ENCODE data around the gene MRPL36.

DNA sequence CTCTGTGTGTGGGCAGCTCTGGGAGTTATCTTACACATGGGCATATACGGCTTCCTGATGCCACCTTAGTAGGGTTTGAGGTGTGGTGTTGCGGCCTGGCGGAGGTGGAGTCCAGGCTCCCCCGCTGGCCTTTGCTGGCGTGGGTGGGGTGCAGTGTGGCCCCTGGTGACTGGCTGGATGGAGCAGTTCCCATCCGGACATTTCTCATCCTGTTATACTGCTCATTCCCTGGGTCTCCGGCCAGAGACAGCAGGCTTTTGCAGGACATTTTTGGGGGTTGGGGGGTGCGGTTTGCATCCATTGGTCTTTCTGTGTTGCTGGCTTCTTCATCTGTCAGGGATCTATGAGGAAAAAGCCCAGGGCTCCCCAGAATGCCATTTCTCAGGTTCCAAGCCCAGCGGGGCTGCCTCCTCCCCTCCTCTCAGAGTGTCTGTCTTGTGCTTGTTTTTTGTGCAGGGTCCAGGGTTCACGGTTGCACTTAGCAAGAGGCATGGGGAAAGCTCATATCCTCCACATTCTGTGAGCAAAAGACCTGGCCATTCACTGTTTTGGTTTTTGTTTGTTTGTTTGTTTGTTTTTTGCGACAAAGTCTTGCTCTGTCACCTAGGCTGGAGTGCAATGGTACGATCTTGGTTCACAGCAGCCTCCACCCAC, 23.9 kb upstream of the MRPL36 start:
- TF ChIP-seq, protein P1, sequence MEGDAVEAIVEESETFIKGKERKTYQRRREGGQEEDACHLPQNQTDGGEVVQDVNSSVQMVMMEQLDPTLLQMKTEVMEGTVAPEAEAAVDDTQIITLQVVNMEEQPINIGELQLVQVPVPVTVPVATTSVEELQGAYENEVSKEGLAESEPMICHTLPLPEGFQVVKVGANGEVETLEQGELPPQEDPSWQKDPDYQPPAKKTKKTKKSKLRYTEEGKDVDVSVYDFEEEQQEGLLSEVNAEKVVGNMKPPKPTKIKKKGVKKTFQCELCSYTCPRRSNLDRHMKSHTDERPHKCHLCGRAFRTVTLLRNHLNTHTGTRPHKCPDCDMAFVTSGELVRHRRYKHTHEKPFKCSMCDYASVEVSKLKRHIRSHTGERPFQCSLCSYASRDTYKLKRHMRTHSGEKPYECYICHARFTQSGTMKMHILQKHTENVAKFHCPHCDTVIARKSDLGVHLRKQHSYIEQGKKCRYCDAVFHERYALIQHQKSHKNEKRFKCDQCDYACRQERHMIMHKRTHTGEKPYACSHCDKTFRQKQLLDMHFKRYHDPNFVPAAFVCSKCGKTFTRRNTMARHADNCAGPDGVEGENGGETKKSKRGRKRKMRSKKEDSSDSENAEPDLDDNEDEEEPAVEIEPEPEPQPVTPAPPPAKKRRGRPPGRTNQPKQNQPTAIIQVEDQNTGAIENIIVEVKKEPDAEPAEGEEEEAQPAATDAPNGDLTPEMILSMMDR (IDR thresholded peaks at IDR 0.05) = no peak
- TF ChIP-seq EP300 (IDR thresholded peaks at IDR 0.05) = no peak
- TF ChIP-seq POLR2AphosphoS5 (IDR thresholded peaks at IDR 0.05) = no peak
- no peak for TF ChIP-seq POLR2A (IDR thresholded peaks at IDR 0.05)
